ENCODE results near the gene ENDOG.
"Not testable (repeated sequence)": the region's sequence is repeated elsewhere in the genome, so short reads cannot be mapped to it uniquely, and the experiment has no call there.

ENDOG gene

GRCh38 chr9:128828719-128829452, 10.6 kb downstream of the ENDOG start:
- DNase-seq (ENCODE audit: low read depth in 2 of 2), result no peak

- peak; percentile 76 to 77 for DNase-seq (ENCODE audit: low read depth in 2 of 2)
These were observed 11.4 kb downstream of the ENDOG start, which contains the start of gene SPOUT1 for GRCh38 chr9:128829477-128830251. Gene SPOUT1, minus strand, starts transcription at chr9:128829794. Its CDS starts 14 bp downstream, at chr9:128829780.

- no peak for DNase-seq (ENCODE audit: low read depth in 2 of 2)
These were observed 15.4 kb downstream of the ENDOG start for GRCh38 chr9:128833696-128834095.

- DNase-seq (ENCODE audit: low read depth in 2 of 2), result no peak
These were observed 17.2 kb downstream of the ENDOG start for GRCh38 chr9:128835246-128836210.

- DNase-seq (ENCODE audit: low read depth in 2 of 2), result no peak
These were observed 18.3 kb downstream of the ENDOG start for GRCh38 chr9:128836509-128837145.

GRCh38 chr9:128838338-128838737, 20.0 kb downstream of the ENDOG start:
- DNase-seq (ENCODE audit: low read depth in 2 of 2), result no peak

GRCh38 chr9:128840524-128840923, 22.2 kb downstream of the ENDOG start:
- DNase-seq (ENCODE audit: low read depth in 2 of 2), result no peak

GRCh38 chr9:128841694-128842492, 23.6 kb downstream of the ENDOG start:
- DNase-seq (ENCODE audit: low read depth in 2 of 2), result no peak

GRCh38 chr9:128843171-128843570, 24.9 kb downstream of the ENDOG start:
- not testable (repeated sequence) for DNase-seq (ENCODE audit: low read depth in 2 of 2)

- DNase-seq (ENCODE audit: low read depth in 2 of 2), result no peak
These were observed 27.1 kb downstream of the ENDOG start for GRCh38 chr9:128845186-128845931.

GRCh38 chr9:128846680-128847030, 28.4 kb downstream of the ENDOG start:
- no peak for DNase-seq (ENCODE audit: low read depth in 2 of 2)

- no peak for DNase-seq (ENCODE audit: low read depth in 2 of 2)
These were observed 29.5 kb downstream of the ENDOG start for GRCh38 chr9:128847803-128848202.

GRCh38 chr9:128851024-128851423, 32.7 kb downstream of the ENDOG start:
- not testable (repeated sequence) for DNase-seq (ENCODE audit: low read depth in 2 of 2)

- not testable (repeated sequence) for DNase-seq (ENCODE audit: low read depth in 2 of 2)
These were observed 33.7 kb downstream of the ENDOG start for GRCh38 chr9:128851779-128852600.

- not testable (repeated sequence) for DNase-seq (ENCODE audit: low read depth in 2 of 2)
These were observed 34.3 kb downstream of the ENDOG start for GRCh38 chr9:128852646-128853045.

- not testable (repeated sequence) for DNase-seq (ENCODE audit: low read depth in 2 of 2)
These were observed 36.2 kb downstream of the ENDOG start for GRCh38 chr9:128854454-128854853.

- DNase-seq (ENCODE audit: low read depth in 2 of 2), result not testable (repeated sequence)
These were observed 40.2 kb downstream of the ENDOG start for GRCh38 chr9:128858476-128858875.

- no peak for DNase-seq (ENCODE audit: low read depth in 2 of 2)
These were observed 42.6 kb downstream of the ENDOG start for GRCh38 chr9:128860937-128861336.

- no peak for DNase-seq (ENCODE audit: low read depth in 2 of 2)
These were observed 43.2 kb downstream of the ENDOG start for GRCh38 chr9:128861501-128861900.

Data from fibroblast of skin of left quadriceps (primary cell).